ACC112 (cell line): ENCODE results near the gene SLC12A7.
"Not testable (repeated sequence)": the region's sequence is repeated elsewhere in the genome, so short reads cannot be mapped to it uniquely, and the experiment has no call there.

Experiments
- H2AFZ ChIP-seq: fragments of 200-600 bp; sonication (generic); one replicate; pipeline ENCODE4 v1.6.0; 2017; ENCODE audit warnings: antibody characterized with exemption, low read length; ENCODE audit not compliant: unreplicated experiment
- H3K27ac ChIP-seq: fragments of 200-600 bp; sonication (generic); 2 replicates; pipeline ENCODE4 v1.5.1; 2014; ENCODE audit warnings: low read depth, mild to moderate bottlenecking, antibody characterized with exemption, low read length, moderate library complexity
- H3K27me3 ChIP-seq: fragments of 200-600 bp; sonication (generic); 2 replicates; pipeline ENCODE4 v1.6.1; 2014; ENCODE audit warnings: mild to moderate bottlenecking, antibody characterized with exemption, low read length, moderate library complexity, mixed read lengths; ENCODE audit not compliant: insufficient read depth
- H3K36me3 ChIP-seq: fragments of 200-600 bp; sonication (generic); 2 replicates; pipeline ENCODE4 v1.6.1; 2016; ENCODE audit warnings: mild to moderate bottlenecking, antibody characterized with exemption, low read length, moderate library complexity, mixed read lengths; ENCODE audit not compliant: insufficient read depth
- H3K4me1 ChIP-seq: fragments of 200-600 bp; sonication (generic); one replicate; pipeline ENCODE4 v1.6.1; 2016; ENCODE audit warnings: low read length, mixed read lengths; ENCODE audit not compliant: insufficient read depth, unreplicated experiment, control insufficient read depth
- H3K4me3 ChIP-seq: fragments of 200-600 bp; sonication (generic); 2 replicates; pipeline ENCODE4 v1.5.1; 2014; ENCODE audit warnings: mild to moderate bottlenecking, low read depth, low read length
- H3K79me2 ChIP-seq: fragments of 200-600 bp; sonication (generic); one replicate; pipeline ENCODE4 v1.6.0; 2016; ENCODE audit warnings: low read length; ENCODE audit not compliant: control insufficient read depth, unreplicated experiment, insufficient read depth

SLC12A7 gene

GRCh38 chr5:1100664-1101574 lies 10.9 kb downstream of the SLC12A7 start:
- Histone ChIP-seq H3K27me3 (no peaks in the 10 kb centered on the region), H3K27ac (no peak overlapping the region), H3K4me3 (no peak overlapping the region), H3K79me2 (no peaks in the 10 kb centered on the region), H3K4me1 (peaks cover 5% of the 10 kb centered on the region), H3K36me3 (no peaks in the 10 kb centered on the region), H2AFZ (no peak overlapping the region)

GRCh38 chr5:1099926-1100663 lies 11.8 kb downstream of the SLC12A7 start:
- H3K36me3 ChIP-seq, result no peaks in the 10 kb centered on the region
- H3K27ac ChIP-seq, result no peak overlapping the region
- H3K4me1 ChIP-seq, result peaks cover 5% of the 10 kb centered on the region
- H3K4me3 ChIP-seq, result no peak overlapping the region
- no peaks in the 10 kb centered on the region for H3K79me2 ChIP-seq
- no peak overlapping the region for H2AFZ ChIP-seq
- H3K27me3 ChIP-seq, result no peaks in the 10 kb centered on the region

- no peaks in the 10 kb centered on the region for H3K79me2 ChIP-seq
- no peak overlapping the region for H3K4me3 ChIP-seq
- H3K4me1 ChIP-seq, result peaks cover 4% of the 10 kb centered on the region
- no peak overlapping the region for H2AFZ ChIP-seq
- H3K27ac ChIP-seq, result no peak overlapping the region
- no peaks in the 10 kb centered on the region for H3K27me3 ChIP-seq
- no peaks in the 10 kb centered on the region for H3K36me3 ChIP-seq
Observed at GRCh38 chr5:1098986-1099597, 12.8 kb downstream of the SLC12A7 start.

GRCh38 chr5:1097988-1098385 lies 13.9 kb downstream of the SLC12A7 start:
- H2AFZ ChIP-seq, H3K4me1 ChIP-seq, H3K27ac ChIP-seq: not testable (repeated sequence)

GRCh38 chr5:1097381-1097987 lies 14.4 kb downstream of the SLC12A7 start:
- Histone ChIP-seq H3K27ac (no peak overlapping the region), H3K4me3 (no peak overlapping the region), H3K4me1 (no peaks in the 10 kb centered on the region), H3K36me3 (no peaks in the 10 kb centered on the region), H3K79me2 (no peaks in the 10 kb centered on the region), H3K27me3 (no peaks in the 10 kb centered on the region), H2AFZ (no peak overlapping the region)

More at GRCh38 chr5:1097988-1098385, 13.9 kb downstream of the SLC12A7 start:
- H3K36me3 ChIP-seq, H3K27me3 ChIP-seq, H3K4me3 ChIP-seq, H3K79me2 ChIP-seq: not testable (repeated sequence)

GRCh38 chr5:1096838-1097237 lies 15.0 kb downstream of the SLC12A7 start:
- no peaks in the 10 kb centered on the region for H3K79me2 ChIP-seq
- no peaks in the 10 kb centered on the region for H3K36me3 ChIP-seq
- no peak overlapping the region for H3K27ac ChIP-seq
- no peak overlapping the region for H2AFZ ChIP-seq
- H3K27me3 ChIP-seq, result no peaks in the 10 kb centered on the region
- no peak overlapping the region for H3K4me3 ChIP-seq
- H3K4me1 ChIP-seq, result no peaks in the 10 kb centered on the region

GRCh38 chr5:1095990-1096363 lies 15.9 kb downstream of the SLC12A7 start:
- Histone ChIP-seq H2AFZ (no peak overlapping the region), H3K36me3 (no peaks in the 10 kb centered on the region), H3K27ac (no peak overlapping the region), H3K27me3 (no peaks in the 10 kb centered on the region), H3K79me2 (no peaks in the 10 kb centered on the region), H3K4me1 (no peaks in the 10 kb centered on the region), H3K4me3 (no peak overlapping the region)

- Histone ChIP-seq H3K36me3 (no peaks in the 10 kb centered on the region), H3K4me3 (no peak overlapping the region), H3K4me1 (peaks cover 3% of the 10 kb centered on the region), H2AFZ (no peak overlapping the region), H3K27me3 (no peaks in the 10 kb centered on the region), H3K79me2 (no peaks in the 10 kb centered on the region), H3K27ac (no peak overlapping the region)
Observed at GRCh38 chr5:1095302-1095989, 16.4 kb downstream of the SLC12A7 start.

GRCh38 chr5:1094670-1095190 lies 17.1 kb downstream of the SLC12A7 start:
- Histone ChIP-seq H3K36me3 (no peaks in the 10 kb centered on the region), H3K4me3 (no peak overlapping the region), H3K79me2 (no peaks in the 10 kb centered on the region), H3K4me1 (peaks cover 6% of the 10 kb centered on the region), H2AFZ (no peak overlapping the region), H3K27ac (no peak overlapping the region), H3K27me3 (no peaks in the 10 kb centered on the region)

GRCh38 chr5:1093361-1093760 lies 18.5 kb downstream of the SLC12A7 start:
- H3K27me3 ChIP-seq, result no peaks in the 10 kb centered on the region

More at GRCh38 chr5:1093361-1093760, 18.5 kb downstream of the SLC12A7 start:
- H3K27ac ChIP-seq, result no peak overlapping the region
- no peak overlapping the region for H3K4me3 ChIP-seq
- H3K4me1 ChIP-seq, result peaks cover 6% of the 10 kb centered on the region
- H3K79me2 ChIP-seq, result no peaks in the 10 kb centered on the region
- no peaks in the 10 kb centered on the region for H3K36me3 ChIP-seq
- no peak overlapping the region for H2AFZ ChIP-seq
